Measurements from ENCODE around the gene RELN. TPM values are rescaled to one million over a fixed set of nuclear protein-coding genes. Genes with fewer than 3 reads are reported as not detected.

The RELN gene
- total RNA-seq, 1 donor from 2014 or later, result not detected

- no peak overlapping the region for H3K27ac Mint-ChIP-seq (ENCODE audit: unreplicated experiment)
- H3K4me3 Mint-ChIP-seq (ENCODE audit: unreplicated experiment), result no peak overlapping the region
- no peak for TF ChIP-seq CTCF (IDR thresholded peaks at IDR 0.05)
- H3K36me3 Mint-ChIP-seq (ENCODE audit: low read depth), result no peaks in the 10 kb centered on the region
- peaks cover 9% of the 10 kb centered on the region for H3K27me3 Mint-ChIP-seq (ENCODE audit: low read depth)
- DNase-seq (ENCODE audit: low spot score), result no peak
- H3K4me1 Mint-ChIP-seq (ENCODE audit: low read depth), result no peaks in the 10 kb centered on the region
- no peaks in the 10 kb centered on the region for H3K9me3 Mint-ChIP-seq (ENCODE audit: low read depth)
Measured at GRCh38 chr7:103947026-103947655, 42.3 kb downstream of the RELN start.

- H3K9me3 Mint-ChIP-seq (ENCODE audit: low read depth), result no peaks in the 10 kb centered on the region
- no peak for TF ChIP-seq CTCF (IDR thresholded peaks at IDR 0.05)
- H3K27me3 Mint-ChIP-seq (ENCODE audit: low read depth), result peaks cover 13% of the 10 kb centered on the region
- H3K27ac Mint-ChIP-seq (ENCODE audit: unreplicated experiment), result no peak overlapping the region
- H3K36me3 Mint-ChIP-seq (ENCODE audit: low read depth), result no peaks in the 10 kb centered on the region
- no peaks in the 10 kb centered on the region for H3K4me1 Mint-ChIP-seq (ENCODE audit: low read depth)
- H3K4me3 Mint-ChIP-seq (ENCODE audit: unreplicated experiment), result no peak overlapping the region
- DNase-seq (ENCODE audit: low spot score), result no peak
Measured at GRCh38 chr7:103944230-103944900, 45.1 kb downstream of the RELN start.

GRCh38 chr7:103941976-103942375, 47.5 kb downstream of the RELN start:
- Mint-ChIP-seq H3K4me3 (ENCODE audit: unreplicated experiment) (no peak overlapping the region), H3K4me1 (ENCODE audit: low read depth) (no peaks in the 10 kb centered on the region), H3K27me3 (ENCODE audit: low read depth) (peaks cover 13% of the 10 kb centered on the region), H3K36me3 (ENCODE audit: low read depth) (no peaks in the 10 kb centered on the region), H3K9me3 (ENCODE audit: low read depth) (no peaks in the 10 kb centered on the region), H3K27ac (ENCODE audit: unreplicated experiment) (no peak overlapping the region)
- no peak for TF ChIP-seq CTCF (IDR thresholded peaks at IDR 0.05)
- no peak for DNase-seq (ENCODE audit: low spot score)

- TF ChIP-seq CTCF (IDR thresholded peaks at IDR 0.05), result no peak
- H3K27me3 Mint-ChIP-seq (ENCODE audit: low read depth), result peaks cover 16% of the 10 kb centered on the region
- H3K27ac Mint-ChIP-seq (ENCODE audit: unreplicated experiment), result no peak overlapping the region
- H3K4me1 Mint-ChIP-seq (ENCODE audit: low read depth), result no peaks in the 10 kb centered on the region
- H3K36me3 Mint-ChIP-seq (ENCODE audit: low read depth), result no peaks in the 10 kb centered on the region
- DNase-seq (ENCODE audit: low spot score), result no peak
- H3K4me3 Mint-ChIP-seq (ENCODE audit: unreplicated experiment), result no peak overlapping the region
- H3K9me3 Mint-ChIP-seq (ENCODE audit: low read depth), result no peaks in the 10 kb centered on the region
Measured at GRCh38 chr7:103940382-103941268, 48.8 kb downstream of the RELN start.

- H3K36me3 Mint-ChIP-seq (ENCODE audit: low read depth), result no peaks in the 10 kb centered on the region
- no peak for DNase-seq (ENCODE audit: low spot score)
- H3K4me1 Mint-ChIP-seq (ENCODE audit: low read depth), result no peaks in the 10 kb centered on the region
- H3K27me3 Mint-ChIP-seq (ENCODE audit: low read depth), result peaks cover 19% of the 10 kb centered on the region
- no peak for TF ChIP-seq CTCF (IDR thresholded peaks at IDR 0.05)
- H3K9me3 Mint-ChIP-seq (ENCODE audit: low read depth), result no peaks in the 10 kb centered on the region
- no peak overlapping the region for H3K27ac Mint-ChIP-seq (ENCODE audit: unreplicated experiment)
- no peak overlapping the region for H3K4me3 Mint-ChIP-seq (ENCODE audit: unreplicated experiment)
Measured at GRCh38 chr7:103937680-103938079, 51.8 kb downstream of the RELN start.

Measured in chondrocyte (in vitro differentiated cells).